Measurements from ENCODE around the gene RHOT2.

- TF ChIP-seq CTCF (conservative IDR thresholded peaks at IDR 0.05 in 1 of 2, IDR thresholded peaks at IDR 0.05 in 1 of 2; ENCODE audit: extremely low read depth in 1 of 2, insufficient read depth in 1 of 2, low read depth in 1 of 2, low read length in 2 of 2) (no peak), EZH2 (IDR thresholded peaks at IDR 0.05; ENCODE audit: borderline replicate concordance, low read length) (no peak)
These were observed 1.4 kb upstream of the RHOT2 start for GRCh38 chr16:666572-666971.
